Placental epithelial cell (primary cell): ENCODE data around the gene MMADHC. TPM values are rescaled to one million over a fixed set of nuclear protein-coding genes. Genes with fewer than 3 reads are reported as not detected.

Experiments
- small RNA-seq: library from RNA; depleted of rRNA; stranded (forward); fragments of <200 nt; gene quantifications from one replicate; pipeline ENCODE3, GENCODE V24; 2012
- total RNA-seq: library from RNA; depleted of rRNA; stranded (reverse); fragments of >200 nt; gene quantifications from 2 replicates; pipeline ENCODE4 v1.2.3, GENCODE V29; 2012

MMADHC gene
- 174 and 208 TPM in 2 replicates for total RNA-seq

DNA sequence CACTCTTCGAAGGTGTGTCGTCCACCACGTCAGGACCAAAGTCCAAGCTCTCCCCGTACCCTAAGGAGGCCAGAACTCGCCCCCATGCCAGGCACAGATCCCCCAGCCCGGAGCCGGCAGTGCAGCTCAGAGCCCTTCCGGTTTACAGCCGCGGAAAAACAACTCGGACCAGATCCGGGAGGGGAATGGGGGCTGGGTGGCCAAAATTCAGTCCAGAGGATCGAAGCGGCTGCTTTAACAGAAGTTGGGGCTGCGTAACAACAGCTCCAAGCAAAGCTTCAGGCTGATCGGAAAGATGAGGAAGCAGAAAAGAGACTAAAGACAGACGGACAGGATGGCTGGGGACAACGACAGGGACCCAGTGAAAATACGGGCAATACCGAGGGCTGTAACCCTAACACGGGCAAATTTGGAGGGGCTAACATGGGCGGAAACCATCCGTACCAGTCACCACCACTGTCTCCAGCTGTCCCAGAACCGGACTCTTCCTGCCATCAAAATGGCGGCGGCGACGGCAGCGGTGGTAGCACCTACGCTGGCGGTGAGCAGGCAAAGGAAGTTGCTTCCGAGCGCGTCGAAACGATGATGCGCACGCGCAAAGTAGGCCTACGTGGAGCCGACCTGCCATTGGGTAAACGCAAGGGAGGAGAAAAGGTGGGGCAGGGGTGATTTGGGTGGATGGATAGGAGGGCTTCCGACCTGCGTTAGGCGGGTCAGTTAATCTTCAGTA, at the start of gene MMADHC:
MMADHC (minus strand) TSS at position 556 of the 730 bp plus-strand sequence. CDS start 678 bp downstream, outside the sequence.

Small RNA genes lying within 50 kb of the gene (small RNA-seq; reads per million reads assigned to genes)
- not detected for gene RNU6-601P
